ENCODE data around the gene LSG1.
"Not testable (repeated sequence)": the region's sequence is repeated elsewhere in the genome, so short reads cannot be mapped to it uniquely, and the experiment has no call there.

LSG1 gene

GRCh38 chr3:194612221-194612620 is 59.8 kb downstream of the LSG1 start:
- no peak for DNase-seq

GRCh38 chr3:194610689-194611088 is 61.3 kb downstream of the LSG1 start:
- DNase-seq, result no peak

DNA sequence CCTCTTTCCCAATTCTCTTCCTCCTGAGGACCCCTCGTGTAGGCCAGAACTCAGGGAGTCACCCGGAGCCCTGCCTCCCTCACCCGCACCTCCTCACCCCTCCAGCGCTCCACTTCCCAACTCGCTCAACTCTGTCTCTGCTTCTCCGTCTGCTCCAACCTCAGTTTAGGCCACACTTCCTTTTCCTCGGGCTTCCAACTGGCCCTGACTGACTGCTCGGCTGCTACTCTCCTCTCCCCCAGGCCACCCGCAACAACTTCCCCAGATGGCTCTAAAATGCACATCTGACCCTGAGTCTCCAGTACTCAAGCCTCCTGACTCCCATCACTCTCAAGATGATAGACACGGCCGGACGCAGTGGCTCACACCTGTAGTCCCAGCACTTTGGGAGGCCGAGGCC is 62.4 kb downstream of the LSG1 start:
- DNase-seq, result no peak

DNA sequence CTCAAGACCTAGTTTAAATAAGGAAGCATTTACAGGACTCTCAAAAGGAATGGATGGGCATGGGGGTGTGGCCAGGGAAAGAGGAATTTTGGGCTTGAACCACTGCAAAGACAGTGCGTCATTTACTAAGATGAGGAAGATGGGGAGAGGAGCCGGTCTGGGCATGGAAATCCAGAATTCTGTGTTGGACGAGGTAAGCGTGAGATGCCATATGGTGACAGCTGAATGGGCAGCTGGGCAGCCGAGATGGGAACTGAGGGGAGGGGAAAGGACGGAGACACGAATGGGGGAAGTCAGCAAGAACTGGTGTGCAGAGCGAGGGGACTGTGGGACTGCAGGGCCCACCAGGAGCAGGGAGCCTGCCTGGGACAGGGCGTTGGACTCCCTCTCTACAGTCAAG is 63.0 kb downstream of the LSG1 start:
- no peak for DNase-seq

GRCh38 chr3:194607592-194608389 is 64.2 kb downstream of the LSG1 start:
- no peak for DNase-seq

DNA sequence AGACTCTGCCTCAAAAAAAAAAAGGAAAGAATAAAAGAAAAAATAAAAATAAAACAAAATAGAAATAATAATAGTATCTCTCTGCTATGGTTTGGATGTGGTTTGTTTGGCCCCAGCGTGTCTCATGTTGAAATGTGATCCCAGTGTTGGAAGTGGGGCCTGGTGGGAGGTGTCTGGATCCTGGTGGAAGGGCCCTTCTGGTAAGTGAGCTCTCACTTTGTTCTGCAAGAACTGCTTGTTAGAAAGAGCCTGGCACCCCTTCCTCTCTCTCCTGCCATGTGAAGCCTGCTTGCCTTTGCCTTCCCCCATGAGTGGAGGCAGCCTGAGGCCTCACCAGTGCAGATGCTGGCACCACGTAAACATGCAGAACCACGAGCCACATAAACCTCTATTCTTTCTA is 65.0 kb downstream of the LSG1 start:
- no peak for DNase-seq

GRCh38 chr3:194606163-194606562 is 65.8 kb downstream of the LSG1 start:
- DNase-seq, result no peak

GRCh38 chr3:194605314-194605713 is 66.7 kb downstream of the LSG1 start:
- DNase-seq, result not testable (repeated sequence)

- DNase-seq, result no peak
Measured at GRCh38 chr3:194604837-194605236, 67.2 kb downstream of the LSG1 start.

- no peak for DNase-seq
Measured at GRCh38 chr3:194604126-194604525, 67.9 kb downstream of the LSG1 start.

DNA sequence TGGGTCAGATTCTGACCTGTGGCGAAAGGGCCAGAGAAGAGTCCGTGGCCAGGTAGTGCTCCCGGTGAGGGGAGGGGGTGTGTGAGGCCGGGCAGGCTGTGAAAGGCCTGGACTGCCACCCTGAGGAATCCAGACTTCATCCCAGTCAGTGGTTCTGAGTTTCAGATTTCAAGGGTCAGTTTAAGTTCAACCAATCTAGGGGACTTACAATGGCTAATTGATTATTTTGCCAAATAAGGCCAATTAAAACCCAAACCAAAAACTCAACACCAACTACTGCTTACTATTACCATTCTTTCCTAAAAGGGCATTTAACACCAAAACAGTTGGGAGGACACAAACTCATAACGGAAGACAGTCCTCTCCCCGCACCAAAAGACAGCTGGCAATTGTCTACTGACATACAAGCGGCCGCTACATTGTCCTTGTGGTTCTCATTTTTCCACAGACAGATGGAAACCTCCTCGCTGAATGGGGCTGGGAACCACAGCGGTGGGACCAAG is 69.3 kb downstream of the LSG1 start:
- no peak for DNase-seq

- no peak for DNase-seq
Measured at GRCh38 chr3:194598771-194599557, 73.0 kb downstream of the LSG1 start.

DNA sequence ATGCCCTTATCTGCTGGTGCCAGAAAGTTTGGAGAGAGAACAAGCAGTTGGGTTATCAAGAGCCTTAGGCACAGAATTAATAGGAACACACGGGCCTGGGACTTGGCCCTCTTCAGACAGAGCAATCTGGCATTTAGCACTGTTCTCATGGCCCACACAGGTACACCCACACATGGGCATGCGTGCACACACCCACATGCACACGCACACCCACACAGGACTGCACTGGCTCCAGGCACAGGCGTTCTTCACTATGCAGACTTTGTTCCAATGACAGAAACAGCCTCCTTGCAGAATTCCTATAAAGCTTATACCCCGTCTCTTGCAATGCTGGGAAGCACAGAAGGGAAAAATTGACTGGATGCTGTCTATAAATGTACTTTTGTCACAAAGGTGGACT is 75.1 kb downstream of the LSG1 start:
- no peak for DNase-seq

- no peak for DNase-seq
Measured at GRCh38 chr3:194592798-194593752, 78.9 kb downstream of the LSG1 start.

All from bone marrow (tissue), 2 donors.